ENCODE measurements around the gene MAGI2. TPM values are rescaled to one million over a fixed set of nuclear protein-coding genes. Genes with fewer than 3 reads are reported as not detected.

Gene MAGI2
- total and polyA plus RNA-seq, 2 of the 13 experiments (the other 11 are each of a cell fraction or from before 2014, with no cell fraction given), result 1.5 to 3.8 TPM

- TF ChIP-seq CSRNP1 (CRISPR knock-in tag; IDR thresholded peaks at IDR 0.05) (no peak), SOX5 (CRISPR knock-in tag; IDR thresholded peaks at IDR 0.05; ENCODE audit: borderline replicate concordance) (no peak), ZNF773 (CRISPR knock-in tag; IDR thresholded peaks at IDR 0.05; ENCODE audit: borderline replicate concordance) (no peak), KDM6A (CRISPR knock-in tag; IDR thresholded peaks at IDR 0.05; ENCODE audit: low read depth) (no peak), SRF (IDR thresholded peaks at IDR 0.05; ENCODE audit: low read depth, low read length) (no peak), ZNF629 (CRISPR knock-in tag; conservative IDR thresholded peaks at IDR 0.05) (no peak), RORA (CRISPR knock-in tag; IDR thresholded peaks at IDR 0.05) (no peak), HNRNPK (IDR thresholded peaks at IDR 0.05; ENCODE audit: low read depth, low read length, poor library complexity, severe bottlenecking) (no peak)
These were observed 750.7 kb downstream of the MAGI2 start (continued) for GRCh38 chr7:78702770-78703169.

GRCh38 chr7:78695826-78696225 is 757.6 kb downstream of the MAGI2 start:
- Histone ChIP-seq H2AFZ (ENCODE audit: low read length) (no peak overlapping the region), H3K9me3 (ENCODE audit: low read length) (no peaks in the 10 kb centered on the region), H3K36me3 (replicated peaks in 1 of 2; ENCODE audit: control insufficient read depth in 1 of 2, insufficient read depth in 2 of 2, low read length in 2 of 2) (no peaks in the 10 kb centered on the region), H3K79me2 (ENCODE audit: insufficient read depth, low read length) (no peaks in the 10 kb centered on the region), H4K20me1 (ENCODE audit: insufficient read depth, low read length) (no peaks in the 10 kb centered on the region), H3K27me3 (ENCODE audit: control insufficient read depth in 1 of 2, insufficient read depth in 2 of 2, low read length in 2 of 2) (no peaks in the 10 kb centered on the region; a peak in 1 of 5 replicates), H3K27ac (ENCODE audit: extremely low read length, insufficient read depth, low read length) (no peak overlapping the region), H3K4me2 (ENCODE audit: low read depth, low read length) (no peak overlapping the region), H3K4me3 (replicated peaks in 1 of 3; ENCODE audit: insufficient read depth in 1 of 3, low read depth in 2 of 3, low read length in 3 of 3) (no peak overlapping the region), H3K4me1 (ENCODE audit: insufficient read depth, low read length) (no peaks in the 10 kb centered on the region), H3K9ac (ENCODE audit: insufficient read depth, low read depth, low read length) (no peak overlapping the region)
- CTCF ChIA-PET (ENCODE audit: low intra/inter-chr PET ratio, low total read pairs), result no interaction called here
- BruUV-seq (replicated peaks), result no TSS peak
- in situ Hi-C loops (cut with HindIII; ENCODE audit: extremely low pct_ligation_motif_present, low pct_unique_long_range_greater_than_20kb) (no loop called here), intact Hi-C loops (cut with micrococcal nuclease; ENCODE audit: unreplicated experiment) (no loop called here)
- POLR2A ChIA-PET, result no interaction called here
- FAIRE-seq (no peak), ATAC-seq (no peak), DNase-seq (ENCODE audit: low spot score) (no peak)
- TF ChIP-seq FOXA3 (CRISPR knock-in tag; IDR thresholded peaks at IDR 0.05) (no peak), ZNF687 (CRISPR knock-in tag; IDR thresholded peaks at IDR 0.05) (no peak), ZNF782 (CRISPR knock-in tag; IDR thresholded peaks at IDR 0.05; ENCODE audit: borderline replicate concordance) (no peak), RXRB (CRISPR knock-in tag; IDR thresholded peaks at IDR 0.05; ENCODE audit: borderline replicate concordance) (no peak), NFKB2 (CRISPR knock-in tag; IDR thresholded peaks at IDR 0.05; ENCODE audit: borderline replicate concordance) (no peak), NKX3-1 (CRISPR knock-in tag; IDR thresholded peaks at IDR 0.05) (no peak), TFDP2 (CRISPR knock-in tag; IDR thresholded peaks at IDR 0.05) (no peak), ZKSCAN8 (CRISPR knock-in tag; IDR thresholded peaks at IDR 0.05; ENCODE audit: borderline replicate concordance) (no peak), PCBP1 (IDR thresholded peaks at IDR 0.05; ENCODE audit: borderline replicate concordance, low read depth, low read length) (no peak)
